Measurements from ENCODE around the gene MRPL43. TPM values are rescaled to one million over a fixed set of nuclear protein-coding genes. Genes with fewer than 3 reads are reported as not detected.

Gene MRPL43
- total RNA-seq, 1 experiment from 2014 or later: 91.6 TPM

DNA sequence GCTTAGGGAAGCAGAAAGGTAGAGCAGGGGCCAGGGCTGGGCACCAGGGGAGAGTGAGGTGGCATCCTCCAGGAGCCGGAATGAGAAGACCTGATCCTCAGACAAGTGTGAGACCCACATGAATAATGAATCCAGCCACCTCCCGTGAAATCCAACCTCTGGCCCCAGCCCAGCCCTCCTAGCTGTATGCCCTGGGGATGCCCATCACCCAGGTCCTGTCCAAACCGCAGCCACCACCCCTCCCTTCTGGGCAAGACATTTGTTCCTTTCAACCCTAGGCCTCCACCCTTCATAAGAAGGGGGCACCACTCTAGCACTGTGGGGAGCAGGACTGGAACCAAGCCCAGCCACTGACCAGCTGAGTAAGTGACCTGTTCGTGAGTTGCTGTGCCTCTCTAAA is 33.9 kb upstream of the MRPL43 start:
- DNase-seq (ENCODE audit: low spot score): no peak
- in situ Hi-C loops (cut with HindIII; ENCODE audit: low sequenced_read_pairs): no loop called here

DNA sequence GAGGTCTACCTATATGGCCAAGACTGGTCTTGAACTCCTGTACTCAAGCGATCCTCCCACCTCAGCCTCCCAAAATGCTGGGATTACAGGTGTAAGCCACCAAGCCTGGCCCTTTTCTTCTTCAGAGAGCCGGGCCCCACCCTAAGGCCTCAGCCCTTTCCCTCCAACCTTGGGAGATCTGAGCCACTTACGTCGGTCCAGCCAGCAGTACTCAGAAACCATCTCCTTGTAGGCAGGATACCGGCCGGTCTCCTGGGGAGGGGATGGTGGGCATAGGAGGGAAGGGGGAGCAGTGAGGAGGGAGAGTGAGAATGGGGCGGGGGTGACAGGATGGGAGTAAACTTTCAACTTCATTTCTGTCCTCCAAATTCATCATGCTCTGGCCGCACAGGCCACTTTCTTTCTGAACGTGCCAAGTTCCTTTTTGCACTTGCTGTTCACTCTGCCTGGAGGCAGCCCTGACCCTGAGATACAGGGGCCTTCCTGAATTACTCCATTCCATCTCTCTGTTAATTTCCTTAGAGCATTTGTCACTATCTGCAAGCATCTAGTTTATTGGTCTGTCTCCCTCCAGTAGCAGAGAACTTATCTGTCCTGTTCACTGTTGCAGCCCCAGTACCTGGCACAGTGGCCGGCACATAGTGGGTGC is 33.3 kb upstream of the MRPL43 start:
- DNase-seq (ENCODE audit: low spot score): no peak
- in situ Hi-C loops (cut with HindIII; ENCODE audit: low sequenced_read_pairs): no loop called here

DNA sequence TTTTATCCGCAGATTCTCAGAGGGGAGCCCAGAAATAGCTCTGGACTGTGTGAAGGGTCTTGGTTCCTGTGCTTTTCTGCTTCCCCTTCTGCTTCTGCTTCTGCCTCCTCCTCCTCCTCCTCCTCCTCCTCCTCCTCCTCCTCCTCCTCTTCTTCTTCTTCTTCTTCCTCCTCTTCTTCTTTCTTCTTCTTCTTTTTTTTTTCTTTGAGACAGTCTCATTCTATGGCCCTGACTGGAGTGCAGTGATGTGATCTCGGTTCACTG is 32.1 kb upstream of the MRPL43 start:
- in situ Hi-C loops (cut with HindIII; ENCODE audit: low sequenced_read_pairs): no loop called here
- no peak for DNase-seq (ENCODE audit: low spot score)

DNA sequence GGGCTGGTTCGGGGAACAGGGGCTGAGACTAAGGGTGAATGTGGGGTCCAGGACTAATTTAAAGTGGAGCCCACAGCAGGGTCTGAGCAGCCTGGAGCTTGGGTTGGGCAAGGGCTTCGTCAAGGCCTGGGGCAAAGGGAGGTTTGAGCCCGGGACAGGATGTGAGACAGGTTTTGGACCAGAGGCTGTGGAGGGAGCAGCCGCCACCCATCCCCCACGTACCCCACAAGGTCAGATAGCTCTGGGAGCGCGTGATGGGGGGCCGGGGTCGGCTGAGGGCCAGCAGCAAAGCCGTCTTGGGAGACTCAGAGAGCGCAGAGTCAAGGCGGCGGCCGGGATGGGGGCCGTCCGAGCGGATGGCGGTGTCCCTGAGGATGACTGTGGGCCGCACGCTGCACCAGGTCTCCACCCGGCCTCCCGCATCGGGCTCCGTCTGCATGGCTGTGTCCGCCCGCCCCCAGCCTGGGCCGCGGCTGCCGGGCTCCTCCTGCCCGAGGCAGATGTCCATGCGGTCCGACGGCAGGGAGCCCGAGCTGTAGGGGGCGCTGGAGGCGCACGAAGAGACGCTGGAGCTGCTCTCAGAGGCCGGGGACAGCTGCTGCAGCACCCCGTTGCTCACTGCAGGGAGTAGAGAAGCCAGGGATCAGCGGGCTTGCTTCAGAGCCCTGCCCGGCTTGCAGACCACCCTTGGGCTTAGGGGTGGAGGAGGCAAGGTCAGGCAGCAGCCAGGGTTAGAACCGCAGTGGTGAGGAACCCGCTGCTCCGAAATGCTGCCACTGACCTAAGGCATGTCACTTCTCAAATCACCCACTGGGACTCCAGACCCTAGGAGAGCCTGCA is 31.5 kb upstream of the MRPL43 start:
- in situ Hi-C loops (cut with HindIII; ENCODE audit: low sequenced_read_pairs): no loop called here
- no peak for DNase-seq (ENCODE audit: low spot score)

DNA sequence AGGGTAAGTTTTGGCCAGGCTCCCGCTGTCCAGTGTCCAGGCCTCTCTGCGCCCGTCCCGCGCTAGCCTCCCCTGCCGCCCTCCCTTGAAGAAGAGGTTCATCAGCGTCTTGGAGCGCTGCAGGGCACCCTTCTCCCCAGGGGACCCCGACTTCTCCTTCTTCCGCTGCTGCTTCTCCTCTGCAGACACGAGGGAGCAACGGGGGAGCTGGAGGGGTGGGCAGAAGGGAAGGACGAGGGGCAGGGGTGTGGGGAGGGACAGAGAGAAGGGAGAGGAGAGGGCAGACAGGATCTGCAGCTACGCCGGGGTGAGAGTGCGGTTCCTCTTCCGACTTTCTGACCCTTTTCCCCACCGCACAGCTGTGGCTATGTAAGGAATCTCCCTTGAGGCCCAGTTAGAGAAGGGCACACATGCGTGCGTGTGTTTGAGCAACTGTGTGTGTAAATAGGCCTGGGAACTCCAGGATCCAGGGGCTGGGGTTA is 30.9 kb upstream of the MRPL43 start:
- in situ Hi-C loops (cut with HindIII; ENCODE audit: low sequenced_read_pairs): no loop called here
- no peak for DNase-seq (ENCODE audit: low spot score)

DNA sequence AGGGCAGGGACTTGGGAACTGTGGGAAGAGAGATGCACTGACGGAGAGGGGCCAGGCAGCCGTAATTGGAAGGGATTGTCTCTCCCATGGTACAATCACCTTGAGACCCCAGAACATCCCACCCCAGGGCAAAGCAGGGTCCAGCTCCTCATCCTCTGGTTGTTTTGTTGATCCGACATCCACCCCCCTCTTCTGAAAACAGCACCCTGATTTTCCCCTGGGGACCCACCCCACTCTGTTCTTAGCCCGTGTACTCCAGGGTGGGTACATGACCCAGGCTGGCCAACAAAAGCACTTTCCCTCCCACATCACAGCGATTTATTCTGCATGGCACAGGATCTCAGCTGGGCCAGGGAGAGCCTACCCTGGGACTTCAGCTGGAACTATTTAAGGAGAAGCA is 29.5 kb upstream of the MRPL43 start:
- no peak for DNase-seq (ENCODE audit: low spot score)
- in situ Hi-C loops (cut with HindIII; ENCODE audit: low sequenced_read_pairs): no loop called here

DNA sequence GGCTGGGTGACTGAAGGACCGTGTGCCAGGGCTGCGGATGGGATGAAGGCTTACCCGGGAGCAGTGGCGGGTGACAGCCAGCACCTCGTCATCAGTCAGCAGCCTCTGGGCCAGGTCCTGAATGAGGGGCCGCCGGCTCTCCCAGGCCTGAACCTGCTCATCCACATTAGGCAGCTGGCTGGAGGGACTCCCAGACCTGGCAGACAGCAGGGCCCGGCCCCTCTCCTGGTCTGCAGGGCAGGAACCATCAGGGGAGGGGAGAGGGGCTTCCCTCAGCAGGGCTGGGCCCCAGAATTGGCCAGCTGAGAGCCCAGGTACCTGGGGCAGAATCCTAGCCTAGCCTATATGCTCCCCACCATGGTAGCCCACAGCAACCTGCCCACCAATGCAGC is 28.3 kb upstream of the MRPL43 start:
- DNase-seq (ENCODE audit: low spot score): no peak
- in situ Hi-C loops (cut with HindIII; ENCODE audit: low sequenced_read_pairs): no loop called here

DNA sequence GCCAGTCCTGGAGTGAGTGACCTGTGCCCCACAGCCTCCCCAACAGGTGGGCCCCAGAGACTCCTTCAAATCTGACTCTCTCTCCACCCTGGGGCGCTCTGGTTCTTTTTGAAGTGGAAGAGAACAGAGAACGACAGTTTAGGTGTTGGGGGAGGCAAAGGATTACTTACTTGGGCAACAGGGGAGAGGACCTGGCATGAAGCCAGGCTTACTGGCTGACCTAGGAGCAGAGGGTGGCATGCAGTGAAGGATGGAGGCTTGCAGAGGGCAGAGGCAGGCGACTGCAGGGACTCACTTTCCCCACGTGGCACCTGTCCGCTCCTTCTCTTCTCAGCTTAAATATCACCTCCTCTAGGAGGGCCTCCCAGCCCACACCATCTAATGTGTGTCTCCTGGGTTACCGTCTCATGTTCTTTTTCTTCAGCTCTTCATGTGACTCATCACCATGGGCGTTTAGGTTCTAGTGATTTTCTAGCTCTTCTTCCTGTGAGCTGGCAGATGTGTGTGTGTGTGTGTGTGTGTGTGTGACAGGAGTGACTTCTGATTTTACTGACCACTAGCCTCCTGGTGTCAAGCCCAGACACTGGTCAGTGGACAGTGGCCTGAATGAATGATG is 27.8 kb upstream of the MRPL43 start:
- in situ Hi-C loops (cut with HindIII; ENCODE audit: low sequenced_read_pairs): no loop called here
- no peak for DNase-seq (ENCODE audit: low spot score)

DNA sequence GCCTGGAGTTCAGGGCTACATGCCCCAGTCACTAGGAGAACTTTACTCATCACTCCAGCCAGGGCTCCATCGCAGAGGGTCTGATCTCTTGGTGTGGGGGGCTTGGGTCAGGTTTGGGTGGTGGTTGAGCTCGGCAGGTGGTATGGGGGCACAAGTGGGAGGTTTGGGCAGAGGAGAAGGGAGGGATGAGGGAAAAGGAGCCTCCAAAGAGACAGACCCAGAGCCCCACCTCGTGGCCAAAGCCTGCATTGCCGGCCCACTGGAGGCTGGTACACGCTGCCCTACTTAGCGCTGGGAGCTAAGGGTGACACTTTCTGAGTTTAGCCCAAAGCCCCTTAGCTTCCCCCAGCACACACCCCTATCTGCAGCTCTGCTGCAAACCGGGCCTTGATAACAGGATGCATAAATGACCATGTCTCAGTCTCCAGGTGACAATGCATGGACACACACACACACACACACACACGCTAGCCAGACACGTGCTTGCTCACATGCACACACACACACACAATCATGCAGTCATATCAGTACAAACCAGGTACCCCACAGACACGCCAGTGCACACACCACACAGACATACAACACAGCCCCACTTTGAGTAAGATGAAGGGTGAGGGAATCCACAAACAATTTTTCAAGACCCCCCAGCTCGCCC is 27.1 kb upstream of the MRPL43 start:
- in situ Hi-C loops (cut with HindIII; ENCODE audit: low sequenced_read_pairs): no loop called here

DNA sequence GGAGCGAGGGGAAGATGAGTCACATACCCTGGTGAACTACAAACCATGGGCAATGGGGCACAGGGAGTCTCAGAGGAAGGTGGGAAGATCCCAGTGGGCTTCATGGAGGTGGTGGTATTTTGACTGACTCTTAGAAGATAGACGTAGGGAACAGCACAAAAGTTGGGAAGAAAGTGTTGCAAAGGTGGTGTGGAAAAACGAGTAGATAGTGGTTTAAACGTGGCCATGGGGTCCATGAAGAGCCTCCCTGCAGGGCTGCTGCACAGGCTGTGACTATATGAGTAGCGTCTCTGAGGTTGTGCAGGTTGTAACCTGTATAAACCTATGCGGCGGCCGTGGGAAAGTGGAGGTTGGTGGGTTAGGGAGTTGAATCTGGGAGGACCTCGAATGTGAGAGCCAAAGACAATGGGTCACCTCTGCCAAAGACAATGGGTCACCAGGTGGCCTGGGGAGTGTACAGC is 26.1 kb upstream of the MRPL43 start:
- in situ Hi-C loops (cut with HindIII; ENCODE audit: low sequenced_read_pairs): no loop called here
- DNase-seq (ENCODE audit: low spot score): no peak

More for the DNA sequence above, 27.1 kb upstream of the MRPL43 start:
- DNase-seq (ENCODE audit: low spot score): peak; percentile 79

DNA sequence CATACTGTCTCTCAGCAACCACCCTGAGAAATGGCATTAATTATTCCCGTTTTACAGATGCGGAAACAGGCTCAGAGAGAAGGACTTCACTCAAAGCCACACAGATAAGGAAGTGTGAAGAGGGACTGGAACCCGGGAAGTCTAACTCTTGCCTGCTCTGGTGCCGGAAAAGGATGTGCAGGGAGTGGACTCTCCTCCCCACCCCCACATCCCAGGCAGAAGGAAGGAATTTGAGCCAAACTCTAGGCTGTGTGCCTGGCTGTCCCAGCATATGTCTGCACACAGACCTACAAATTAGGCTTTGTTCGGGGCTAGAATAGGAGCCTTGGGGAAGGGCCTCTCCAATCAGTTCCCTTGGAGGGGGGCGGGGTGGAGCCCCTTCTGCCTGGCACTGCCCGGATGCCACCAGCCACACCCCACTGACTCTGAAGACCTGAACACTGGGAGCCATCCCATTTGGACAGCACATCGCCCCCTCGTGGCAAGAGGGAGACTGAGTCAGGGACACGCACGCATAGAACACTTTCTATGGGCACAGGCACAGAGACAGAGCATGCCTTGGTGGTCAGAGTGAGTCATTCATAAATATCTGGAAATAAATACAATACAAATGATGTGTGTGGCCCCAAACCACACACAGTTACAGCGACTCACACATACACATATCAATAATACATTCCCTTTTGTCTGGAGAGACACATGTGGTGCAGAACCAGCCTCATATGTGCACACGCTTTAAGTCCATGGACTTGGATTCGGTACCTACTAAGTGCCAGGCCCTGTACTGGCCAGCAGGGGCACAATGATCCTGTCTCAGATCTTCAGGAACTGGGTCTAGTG is 25.4 kb upstream of the MRPL43 start:
- in situ Hi-C loops (cut with HindIII; ENCODE audit: low sequenced_read_pairs): no loop called here

DNA sequence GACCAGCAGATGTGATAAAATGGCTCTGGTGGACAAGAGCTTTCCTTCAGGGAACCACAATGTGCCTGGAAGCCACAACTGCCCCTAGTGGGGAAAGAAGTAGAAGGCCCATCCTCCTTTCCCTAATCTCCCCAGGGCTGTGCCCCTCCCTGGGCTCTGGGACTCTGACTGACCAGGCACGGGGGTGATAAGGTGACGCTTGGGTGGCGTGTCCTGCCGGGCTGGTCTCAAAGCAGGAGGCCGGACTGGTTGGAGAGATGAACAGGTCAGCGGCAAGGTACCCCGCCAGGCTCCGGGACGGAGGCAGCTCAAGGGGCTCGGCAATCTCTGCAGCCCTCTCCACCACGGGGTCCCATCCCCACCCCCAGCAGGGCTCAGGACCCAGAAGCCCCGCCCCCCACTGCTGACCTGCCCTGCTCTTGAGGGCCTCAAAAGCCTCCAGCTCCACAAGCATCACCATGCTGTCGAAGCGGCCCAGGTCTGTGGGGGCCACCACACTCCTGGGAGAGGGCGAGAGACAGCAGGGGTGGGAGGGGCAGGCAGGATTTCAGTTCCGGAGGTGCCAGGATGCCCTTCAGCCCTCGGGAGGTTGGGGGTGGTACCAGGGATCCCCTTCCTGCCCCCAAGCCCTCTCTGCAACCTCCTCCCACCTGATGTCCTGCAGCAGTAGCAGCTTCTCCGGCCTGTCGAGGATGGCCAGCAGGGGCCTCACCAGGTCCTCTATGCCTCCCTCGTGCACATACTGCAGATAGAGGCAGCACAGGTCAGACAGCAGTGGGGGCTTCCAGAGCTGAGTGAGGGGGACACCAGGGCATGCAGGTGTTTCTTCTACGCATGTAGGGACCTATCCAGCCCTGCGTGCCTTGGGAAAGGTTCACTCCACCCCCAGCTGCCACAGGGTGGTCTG is 24.5 kb upstream of the MRPL43 start:
- in situ Hi-C loops (cut with HindIII; ENCODE audit: low sequenced_read_pairs): no loop called here
- peak; percentile 44 for DNase-seq (ENCODE audit: low spot score)

More for the DNA sequence above, 25.4 kb upstream of the MRPL43 start:
- DNase-seq (ENCODE audit: low spot score): peak; percentile 89

DNA sequence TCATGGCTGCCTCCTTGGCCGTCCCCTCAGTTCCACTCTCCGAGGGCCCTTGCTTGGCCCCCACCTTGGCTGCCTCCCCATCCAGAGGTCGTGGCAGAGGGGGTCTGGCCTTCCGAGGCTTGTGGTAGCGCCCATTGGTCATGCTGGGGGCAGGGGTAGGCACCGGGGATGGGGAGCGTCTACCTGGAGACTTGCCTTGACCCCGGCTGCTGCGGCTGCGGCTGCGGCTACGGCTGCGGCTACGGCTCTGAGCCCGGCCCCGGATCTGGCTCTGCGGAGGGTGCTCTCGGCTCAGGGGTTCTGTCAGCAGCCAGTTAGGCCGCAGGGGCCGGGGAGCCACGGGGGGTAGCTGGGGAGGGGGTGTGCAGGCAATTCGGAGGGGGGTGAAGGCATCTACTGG is 23.0 kb upstream of the MRPL43 start:
- in situ Hi-C loops (cut with HindIII; ENCODE audit: low sequenced_read_pairs): no loop called here

DNA sequence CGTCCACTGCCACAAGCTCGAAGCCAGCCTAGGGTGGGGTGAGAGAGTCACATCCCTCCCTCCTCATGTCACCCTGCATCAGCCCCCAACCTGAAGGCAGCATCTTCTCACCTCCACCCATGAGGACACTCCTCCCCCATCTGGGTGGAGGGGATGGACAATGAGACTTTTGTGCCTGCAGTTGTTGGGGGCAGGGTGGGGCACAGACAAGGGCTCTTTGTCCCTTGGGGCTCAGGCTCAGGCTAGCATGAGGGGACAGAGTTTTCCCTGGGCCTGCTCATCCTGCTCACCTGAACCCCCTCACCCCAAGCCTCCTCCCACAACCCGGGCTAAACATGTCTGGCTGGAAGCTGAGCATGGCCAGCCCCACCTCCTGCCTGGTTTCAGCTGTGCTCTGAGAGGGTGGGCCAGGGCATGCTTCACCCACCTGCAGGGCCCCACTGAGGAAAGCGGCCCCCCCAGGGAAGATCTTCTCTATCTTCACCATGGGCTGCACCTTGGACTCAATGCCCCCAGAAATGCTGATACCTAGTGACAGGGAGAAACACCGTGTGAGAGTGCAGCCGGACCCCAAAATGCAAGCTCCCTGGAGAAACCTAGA is 21.6 kb upstream of the MRPL43 start:
- DNase-seq (ENCODE audit: low spot score): no peak

More for the DNA sequence above, 23.0 kb upstream of the MRPL43 start:
- no peak for DNase-seq (ENCODE audit: low spot score)

DNA sequence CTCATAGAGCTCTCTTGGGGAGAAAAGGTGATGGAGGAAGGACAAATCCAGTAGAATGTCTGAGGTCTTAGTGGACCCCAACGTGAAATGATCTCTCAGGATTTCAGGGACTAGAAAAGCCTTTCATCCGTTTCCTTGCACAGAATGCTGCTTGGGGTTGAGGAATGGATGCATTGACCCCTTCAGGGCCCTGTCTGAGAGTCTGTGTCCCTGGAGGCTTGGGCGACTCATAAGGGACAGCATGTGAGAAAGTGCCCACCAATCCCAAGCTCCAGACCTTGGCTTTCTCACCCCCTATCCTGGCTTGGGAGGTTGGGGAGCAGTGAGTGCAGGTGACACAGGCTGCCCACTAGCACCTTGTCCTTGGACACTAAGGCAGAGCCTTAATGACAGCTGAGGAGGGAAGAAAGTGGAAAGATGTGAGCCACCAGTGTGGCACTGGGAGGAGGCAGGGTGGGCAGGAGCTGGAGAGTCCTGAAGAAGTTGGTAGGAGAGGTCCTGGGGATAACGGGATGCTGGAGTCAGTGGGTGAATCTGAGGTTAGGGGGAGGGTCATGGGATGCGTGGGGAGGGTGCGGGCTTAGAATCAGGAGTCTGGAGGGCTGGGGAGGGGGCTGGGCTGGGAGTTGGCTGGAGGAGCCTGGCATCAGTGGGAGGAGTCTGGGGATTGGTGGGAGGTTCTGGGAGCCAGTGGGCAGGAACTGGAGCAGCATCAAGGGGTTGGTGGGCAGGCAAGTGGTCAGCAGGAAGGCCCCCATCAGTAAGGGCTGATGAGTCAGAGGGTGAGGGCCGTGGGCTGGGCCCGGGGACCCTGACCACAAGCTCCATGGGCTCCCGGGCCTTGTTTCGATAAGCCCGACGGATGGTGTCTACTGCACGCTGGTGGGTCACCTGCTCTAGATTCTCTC is 20.9 kb upstream of the MRPL43 start:
- in situ Hi-C loops (cut with HindIII; ENCODE audit: low sequenced_read_pairs): no loop called here

More for the DNA sequence above, 21.6 kb upstream of the MRPL43 start:
- in situ Hi-C loops (cut with HindIII; ENCODE audit: low sequenced_read_pairs): no loop called here

DNA sequence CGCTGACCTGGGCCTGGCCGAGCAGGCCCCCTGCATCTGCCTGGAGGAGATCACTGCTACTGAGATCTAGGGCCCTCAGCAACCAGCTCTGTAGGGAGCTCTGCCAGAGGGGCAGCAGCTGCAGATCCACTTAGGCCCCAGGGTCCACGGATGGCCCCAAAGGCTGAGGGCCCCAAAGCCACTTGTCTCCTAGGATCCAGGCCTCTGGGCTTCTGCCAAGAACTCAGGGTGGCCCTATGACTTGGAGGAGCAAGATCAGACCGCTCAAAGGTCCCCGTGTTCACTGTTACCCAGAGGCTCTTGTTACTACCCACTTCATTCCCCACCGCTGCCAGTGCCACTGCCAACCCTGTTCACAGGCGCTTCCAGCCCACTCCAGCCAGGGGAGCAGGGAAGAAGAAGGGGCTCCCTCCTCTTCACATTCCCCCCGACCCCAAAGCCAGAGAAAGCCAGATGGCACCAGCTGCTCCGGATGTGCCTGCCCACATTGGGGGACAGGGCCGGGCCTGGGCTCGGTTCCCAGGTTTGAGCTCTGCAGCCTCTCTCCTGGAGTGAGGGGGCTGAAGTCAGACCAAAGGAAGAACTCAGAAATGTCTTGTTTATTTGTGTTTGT is 19.9 kb upstream of the MRPL43 start:
- in situ Hi-C loops (cut with HindIII; ENCODE audit: low sequenced_read_pairs): no loop called here
- DNase-seq (ENCODE audit: low spot score): no peak

More for the DNA sequence above, 20.9 kb upstream of the MRPL43 start:
- DNase-seq (ENCODE audit: low spot score): no peak

All from G401 (cell line).